Measurements from ENCODE around the gene LEKR1. TPM values are rescaled to one million over a fixed set of nuclear protein-coding genes. Genes with fewer than 3 reads are reported as not detected.

LEKR1 gene
- total RNA-seq: not detected

GRCh38 chr3:156826144-156826895, at the start of gene LEKR1:
Gene LEKR1, plus strand, starts transcription at chr3:156826353. Its CDS starts 2,977 bp downstream, at chr3:156829330.
- Histone ChIP-seq H3K27ac (peak within 1 kb of the TSS; percentile 87 to 92), H3K36me3 (no peaks in the 10 kb centered on the region), H3K27me3 (no peaks in the 10 kb centered on the region), H3K4me3 (peak within 1 kb of the TSS; percentile 65 to 95), H3K4me1 (peaks cover 0 to 5% of the 10 kb centered on the region in 2 donors), H3K9me3 (no peaks in the 10 kb centered on the region)
- intact Hi-C loops (cut with DNase I): loop anchor here (5.0 kb wide), 1 partner anchor 331 kb away; no protein-coding TSS in a partner anchor
- peak; percentile 33 to 86 for DNase-seq (ENCODE audit: low spot score in 2 of 2)
- no peak for TF ChIP-seq CTCF (IDR thresholded peaks at IDR 0.05)

GRCh38 chr3:156776871-156777270, 49.3 kb upstream of the LEKR1 start:
- H3K4me1 ChIP-seq: no peaks in the 10 kb centered on the region
- intact Hi-C loops (cut with DNase I): no loop called here
- H3K4me3 ChIP-seq: no peak overlapping the region
- no peak for DNase-seq (ENCODE audit: low spot score in 2 of 2)
- no peaks in the 10 kb centered on the region for H3K9me3 ChIP-seq
- H3K27ac ChIP-seq: no peak overlapping the region
- no peak for TF ChIP-seq CTCF (IDR thresholded peaks at IDR 0.05)
- H3K27me3 ChIP-seq: no peaks in the 10 kb centered on the region
- H3K36me3 ChIP-seq: no peaks in the 10 kb centered on the region

GRCh38 chr3:156781310-156782230, 44.6 kb upstream of the LEKR1 start:
- Histone ChIP-seq H3K4me3 (no peak overlapping the region), H3K27me3 (no peaks in the 10 kb centered on the region), H3K4me1 (no peaks in the 10 kb centered on the region), H3K27ac (no peak overlapping the region), H3K9me3 (no peaks in the 10 kb centered on the region), H3K36me3 (no peaks in the 10 kb centered on the region)
- no peak for TF ChIP-seq CTCF (IDR thresholded peaks at IDR 0.05)
- intact Hi-C loops (cut with DNase I): no loop called here
- DNase-seq (ENCODE audit: low spot score in 2 of 2): no peak

- Histone ChIP-seq H3K4me3 (no peak overlapping the region), H3K9me3 (no peaks in the 10 kb centered on the region), H3K4me1 (no peaks in the 10 kb centered on the region), H3K36me3 (no peaks in the 10 kb centered on the region), H3K27me3 (no peaks in the 10 kb centered on the region), H3K27ac (no peak overlapping the region)
- intact Hi-C loops (cut with DNase I): no loop called here
- no peak for TF ChIP-seq CTCF (IDR thresholded peaks at IDR 0.05)
- DNase-seq (ENCODE audit: low spot score in 2 of 2): no peak
These were observed 43.8 kb upstream of the LEKR1 start for GRCh38 chr3:156782319-156782718.

- Histone ChIP-seq H3K27ac (no peak overlapping the region), H3K4me3 (no peak overlapping the region), H3K4me1 (no peaks in the 10 kb centered on the region), H3K9me3 (no peaks in the 10 kb centered on the region), H3K36me3 (no peaks in the 10 kb centered on the region), H3K27me3 (no peaks in the 10 kb centered on the region)
- TF ChIP-seq CTCF (IDR thresholded peaks at IDR 0.05): no peak
- DNase-seq (ENCODE audit: low spot score in 2 of 2): no peak
- intact Hi-C loops (cut with DNase I): no loop called here
These were observed 43.2 kb upstream of the LEKR1 start for GRCh38 chr3:156782921-156783320.
